Loucy (cell line): ENCODE results near the gene IL36RN.

Experiments used
- EZH2phosphoT487 ChIP-seq: fragments of 200-600 bp; IDR thresholded peaks from 2 replicates; pipeline ENCODE4 v1.6.1; 2018; ENCODE audit warnings: antibody characterized with exemption, mild to moderate bottlenecking, moderate library complexity, borderline replicate concordance
- TF ChIP-seq, protein P1 (sequence below): fragments of 200-600 bp; sonication (generic); conservative IDR thresholded peaks from 2 replicates; pipeline ENCODE4 v1.5.1; 2014; ENCODE audit warnings: mild to moderate bottlenecking, antibody characterized with exemption, low read length

DNA sequence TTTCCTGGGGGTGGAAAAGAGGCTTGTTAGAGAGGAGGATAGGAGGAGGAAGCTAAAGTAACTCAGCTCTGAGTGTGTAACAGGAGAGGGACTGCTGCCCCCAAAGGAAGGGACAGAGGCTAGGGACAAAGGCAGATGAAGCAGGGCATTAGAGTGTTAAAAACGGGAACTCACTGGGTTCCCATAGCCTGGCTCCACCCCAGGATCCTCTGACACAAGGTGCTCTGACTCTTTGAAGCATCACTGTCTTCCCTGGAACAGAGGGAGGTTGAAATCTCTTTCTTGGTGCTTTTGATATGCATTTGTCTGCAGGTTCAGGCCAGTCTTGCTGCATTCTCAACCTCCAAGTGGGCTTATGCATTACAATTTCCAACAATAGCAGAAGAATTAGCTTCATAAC, 30.9 kb upstream of the IL36RN start:
- TF ChIP-seq, protein P1, sequence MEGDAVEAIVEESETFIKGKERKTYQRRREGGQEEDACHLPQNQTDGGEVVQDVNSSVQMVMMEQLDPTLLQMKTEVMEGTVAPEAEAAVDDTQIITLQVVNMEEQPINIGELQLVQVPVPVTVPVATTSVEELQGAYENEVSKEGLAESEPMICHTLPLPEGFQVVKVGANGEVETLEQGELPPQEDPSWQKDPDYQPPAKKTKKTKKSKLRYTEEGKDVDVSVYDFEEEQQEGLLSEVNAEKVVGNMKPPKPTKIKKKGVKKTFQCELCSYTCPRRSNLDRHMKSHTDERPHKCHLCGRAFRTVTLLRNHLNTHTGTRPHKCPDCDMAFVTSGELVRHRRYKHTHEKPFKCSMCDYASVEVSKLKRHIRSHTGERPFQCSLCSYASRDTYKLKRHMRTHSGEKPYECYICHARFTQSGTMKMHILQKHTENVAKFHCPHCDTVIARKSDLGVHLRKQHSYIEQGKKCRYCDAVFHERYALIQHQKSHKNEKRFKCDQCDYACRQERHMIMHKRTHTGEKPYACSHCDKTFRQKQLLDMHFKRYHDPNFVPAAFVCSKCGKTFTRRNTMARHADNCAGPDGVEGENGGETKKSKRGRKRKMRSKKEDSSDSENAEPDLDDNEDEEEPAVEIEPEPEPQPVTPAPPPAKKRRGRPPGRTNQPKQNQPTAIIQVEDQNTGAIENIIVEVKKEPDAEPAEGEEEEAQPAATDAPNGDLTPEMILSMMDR, result no peak
- no peak for TF ChIP-seq EZH2phosphoT487
